Activated CD8-positive, alpha-beta T cell treated with anti-CD3 and anti-CD28 coated beads for 36 hours (primary cell): ENCODE results near the gene SLC49A4. TPM values are rescaled to one million over a fixed set of nuclear protein-coding genes. Genes with fewer than 3 reads are reported as not detected.

Experiments used
- ATAC-seq: fragments of 200-7000 bp; cut with Tn5 transposase; one replicate; pipeline ENCODE4 v1.10.0; 2021; ENCODE audit warnings: mild to moderate bottlenecking, moderate library complexity
- CTCF ChIA-PET: fragments of 350-600 bp; sonication (Branson Sonifier 250); formaldehyde crosslinking; loops from one replicate; lab custom pipeline; 2021; ENCODE audit warnings: antibody characterized with exemption; lab: Charles Lee
- POLR2A ChIA-PET: fragments of 350-600 bp; sonication (Branson Sonifier 250); formaldehyde crosslinking; loops from one replicate; lab custom pipeline; 2021; ENCODE audit warnings: antibody characterized with exemption; lab: Charles Lee
- DNase-seq: peaks from one replicate; pipeline ENCODE4 v3.0.0-alpha.2; 2020
- H3K27ac Mint-ChIP-seq: one replicate; pipeline ENCODE4 v1.8.0; 2021; ENCODE audit warnings: mild to moderate bottlenecking, mixed read lengths
- H3K27me3 Mint-ChIP-seq: one replicate; pipeline ENCODE4 v1.8.0; 2021; ENCODE audit warnings: mixed read lengths
- H3K36me3 Mint-ChIP-seq: one replicate; pipeline ENCODE4 v1.8.0; 2021; ENCODE audit warnings: low read depth, mixed read lengths
- H3K4me1 Mint-ChIP-seq: one replicate; pipeline ENCODE4 v1.8.0; 2021; ENCODE audit warnings: low read depth, mixed read lengths
- H3K4me3 Mint-ChIP-seq: one replicate; pipeline ENCODE4 v1.8.0; 2021; ENCODE audit warnings: mild to moderate bottlenecking, moderate library complexity, mixed read lengths
- H3K9me3 Mint-ChIP-seq: one replicate; pipeline ENCODE4 v1.8.0; 2021; ENCODE audit warnings: mixed read lengths
- intact Hi-C: fragments of 100-400 bp; cut with micrococcal nuclease; formaldehyde crosslinking; loops from one replicate; pipeline ENCODE4 v1.10.0; 2022
- total RNA-seq, 2 experiments: library from RNA; stranded (reverse); gene quantifications; one replicate each; pipeline ENCODE4 v1.2.3, GENCODE V29; 2021
- TF ChIP-seq, protein P1 (sequence below): fragments of 200-600 bp; IDR thresholded peaks from one replicate; pipeline ENCODE4 v1.8.0; 2022; ENCODE audit warnings: antibody characterized with exemption, mild to moderate bottlenecking

SLC49A4 gene
- total RNA-seq, 2 experiments from 2014 or later: 1.6 to 1.9 TPM

GRCh38 chr3:122928396-122929187 is 133.7 kb downstream of the SLC49A4 start:
- H3K9me3 Mint-ChIP-seq: no peaks in the 10 kb centered on the region
- no peak overlapping the region for H3K4me3 Mint-ChIP-seq
- CTCF ChIA-PET: no interaction called here
- no peak for ATAC-seq
- H3K36me3 Mint-ChIP-seq: no peaks in the 10 kb centered on the region
- intact Hi-C loops: no loop called here
- TF ChIP-seq, protein P1, sequence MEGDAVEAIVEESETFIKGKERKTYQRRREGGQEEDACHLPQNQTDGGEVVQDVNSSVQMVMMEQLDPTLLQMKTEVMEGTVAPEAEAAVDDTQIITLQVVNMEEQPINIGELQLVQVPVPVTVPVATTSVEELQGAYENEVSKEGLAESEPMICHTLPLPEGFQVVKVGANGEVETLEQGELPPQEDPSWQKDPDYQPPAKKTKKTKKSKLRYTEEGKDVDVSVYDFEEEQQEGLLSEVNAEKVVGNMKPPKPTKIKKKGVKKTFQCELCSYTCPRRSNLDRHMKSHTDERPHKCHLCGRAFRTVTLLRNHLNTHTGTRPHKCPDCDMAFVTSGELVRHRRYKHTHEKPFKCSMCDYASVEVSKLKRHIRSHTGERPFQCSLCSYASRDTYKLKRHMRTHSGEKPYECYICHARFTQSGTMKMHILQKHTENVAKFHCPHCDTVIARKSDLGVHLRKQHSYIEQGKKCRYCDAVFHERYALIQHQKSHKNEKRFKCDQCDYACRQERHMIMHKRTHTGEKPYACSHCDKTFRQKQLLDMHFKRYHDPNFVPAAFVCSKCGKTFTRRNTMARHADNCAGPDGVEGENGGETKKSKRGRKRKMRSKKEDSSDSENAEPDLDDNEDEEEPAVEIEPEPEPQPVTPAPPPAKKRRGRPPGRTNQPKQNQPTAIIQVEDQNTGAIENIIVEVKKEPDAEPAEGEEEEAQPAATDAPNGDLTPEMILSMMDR: no peak
- no peak overlapping the region for H3K27ac Mint-ChIP-seq
- H3K27me3 Mint-ChIP-seq: no peaks in the 10 kb centered on the region
- no peaks in the 10 kb centered on the region for H3K4me1 Mint-ChIP-seq
- POLR2A ChIA-PET: interaction anchor here (0.8 kb wide), 1 partner anchor 27 kb away, joined by 4 read pairs; no protein-coding TSS in a partner anchor
- no peak for DNase-seq

DNA sequence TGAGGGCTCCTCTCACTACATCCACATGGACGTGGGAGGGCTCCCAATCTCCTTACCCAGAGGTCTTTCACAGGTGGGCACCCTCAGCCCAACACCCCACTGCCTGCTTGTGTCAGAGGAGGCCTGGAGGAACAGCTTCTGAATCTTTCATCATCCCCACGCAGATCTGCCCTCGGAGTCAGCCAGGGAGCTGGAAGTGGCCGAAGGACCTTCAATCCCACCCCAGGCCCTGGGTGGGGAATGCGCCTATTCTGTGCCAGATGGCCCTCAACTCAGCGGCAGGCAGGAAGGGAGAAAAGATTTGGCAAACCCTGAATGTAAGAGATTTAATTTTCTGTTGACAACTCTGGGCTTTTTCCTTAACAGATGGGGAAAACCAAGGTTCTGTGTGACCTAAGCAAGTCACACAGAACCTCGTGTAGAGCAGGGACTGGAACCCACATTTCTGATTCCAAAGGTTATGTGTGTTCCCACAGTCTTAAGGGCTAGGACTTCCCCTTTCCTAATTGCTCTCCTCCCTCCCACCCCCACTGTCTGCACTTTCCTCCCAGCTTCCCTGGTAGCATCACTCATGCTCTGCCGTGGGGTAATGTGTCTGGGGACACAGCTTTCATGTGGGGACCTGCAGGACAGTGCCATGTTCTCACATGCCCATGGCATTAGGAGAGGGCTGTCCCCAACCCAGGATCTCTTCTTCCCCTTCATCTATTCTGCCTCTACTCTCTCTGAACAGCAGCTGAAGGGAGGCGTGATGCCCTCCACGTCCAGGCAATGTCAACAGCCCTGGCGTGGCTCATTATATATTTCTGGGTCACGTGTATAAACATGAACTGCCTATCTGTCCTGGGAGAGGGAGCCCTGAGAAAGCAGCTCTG is 134.6 kb downstream of the SLC49A4 start:
- Mint-ChIP-seq H3K4me3 (no peak overlapping the region), H3K36me3 (no peaks in the 10 kb centered on the region), H3K27ac (no peak overlapping the region), H3K27me3 (no peaks in the 10 kb centered on the region), H3K4me1 (no peaks in the 10 kb centered on the region), H3K9me3 (no peaks in the 10 kb centered on the region)
- ChIA-PET POLR2A (no interaction called here), CTCF (no interaction called here)
- DNase-seq: no peak
- no peak for ATAC-seq
- intact Hi-C loops: no loop called here
- TF ChIP-seq, protein P1: no peak

- intact Hi-C loops: no loop called here
- POLR2A ChIA-PET: no interaction called here
- no peaks in the 10 kb centered on the region for H3K9me3 Mint-ChIP-seq
- no peak overlapping the region for H3K27ac Mint-ChIP-seq
- H3K27me3 Mint-ChIP-seq: no peaks in the 10 kb centered on the region
- H3K4me3 Mint-ChIP-seq: no peak overlapping the region
- no peak for DNase-seq
- no peak for ATAC-seq
- H3K36me3 Mint-ChIP-seq: no peaks in the 10 kb centered on the region
- H3K4me1 Mint-ChIP-seq: no peaks in the 10 kb centered on the region
- CTCF ChIA-PET: interaction anchor here (0.9 kb wide), 1 partner anchor 12 kb away, joined by 4 read pairs; no protein-coding TSS in a partner anchor
- TF ChIP-seq, protein P1: no peak
Measured at GRCh38 chr3:122930063-122930997, 135.5 kb downstream of the SLC49A4 start.

Other genes with a start within 250 kb of the SLC49A4 start
- gene PARP9, start 230.8 kb upstream of the SLC49A4 start, total RNA-seq: 10 to 100 TPM; 17.8 to 18.5 TPM
- 10 to 100 TPM; 22.1 to 25.9 TPM for gene DTX3L, start 230.7 kb upstream of the SLC49A4 start, total RNA-seq
- 10 to 100 TPM; 13.3 to 14.0 TPM for gene PARP15, start 217.4 kb upstream of the SLC49A4 start, total RNA-seq
- gene PARP14, start 114.2 kb upstream of the SLC49A4 start, total RNA-seq: 10 to 100 TPM; 53.1 to 53.3 TPM
- 1 to 10 TPM; 4.0 to 4.2 TPM for gene HSPBAP1, start 1.2 kb upstream of the SLC49A4 start, total RNA-seq
- not detected for gene SEMA5B, start 232.7 kb downstream of the SLC49A4 start, total RNA-seq